ENCODE measurements around the gene TRIP10.

GRCh38 chr19:6767081-6767356, 27.5 kb downstream of the TRIP10 start:
- TF ChIP-seq MYC (IDR thresholded peaks at IDR 0.05; ENCODE audit: insufficient read depth, insufficient read length, insufficient replicate concordance, low read length, severe bottlenecking) (no peak), EGR1 (IDR thresholded peaks at IDR 0.05; ENCODE audit: borderline replicate concordance in 1 of 2, low read depth in 2 of 2, low read length in 2 of 2) (no peak), CTCF (IDR thresholded peaks at IDR 0.05 in 2 of 3, conservative IDR thresholded peaks at IDR 0.05 in 1 of 3; ENCODE audit: control insufficient read depth in 2 of 3, extremely low read depth in 1 of 3, insufficient read depth in 1 of 3, low read depth in 3 of 3, low read length in 3 of 3) (no peak), ZBTB11 (CRISPR knock-in tag; IDR thresholded peaks at IDR 0.05) (no peak), POLR2A (IDR thresholded peaks at IDR 0.05; ENCODE audit: low read depth, low read length) (no peak), EZH2 (IDR thresholded peaks at IDR 0.05; ENCODE audit: borderline replicate concordance, control insufficient read depth, low read depth, low read length) (no peak), EP300 (IDR thresholded peaks at IDR 0.05; ENCODE audit: borderline replicate concordance in 1 of 2, control insufficient read depth in 1 of 2, low read depth in 2 of 2, low read length in 2 of 2) (no peak), NFYB (IDR thresholded peaks at IDR 0.05; ENCODE audit: insufficient read depth, low read depth, low read length) (no peak), SIX5 (IDR thresholded peaks at IDR 0.05; ENCODE audit: low read depth, low read length, severe bottlenecking) (no peak), HDAC2 (IDR thresholded peaks at IDR 0.05) (no peak), ZNF274 (IDR thresholded peaks at IDR 0.05; ENCODE audit: insufficient read depth, insufficient read length) (no peak), NFYA (IDR thresholded peaks at IDR 0.05; ENCODE audit: borderline replicate concordance, low read depth, low read length) (no peak), EED (IDR thresholded peaks at IDR 0.05; ENCODE audit: low read depth) (no peak)

Data from GM12878 (cell line).